Stimulated activated CD8-positive, alpha-beta memory T cell treated with anti-CD3 and anti-CD28 coated beads, Interleukin-2, amount 100 ng/mL, for 48 hours (primary cell): ENCODE measurements around the gene MAPKAP1.

Experiments
- DNase-seq, 2 donors: peaks; one replicate each; pipeline ENCODE4 v3.0.0-alpha.2; 2020; ENCODE audit warnings: low read depth in 2 of 2

MAPKAP1 gene

GRCh38 chr9:125642311-125642710 lies 64.7 kb downstream of the MAPKAP1 start:
- DNase-seq, result no peak

- DNase-seq, result no peak
These were observed 68.0 kb downstream of the MAPKAP1 start for GRCh38 chr9:125639057-125639456.

GRCh38 chr9:125638239-125639045 lies 68.6 kb downstream of the MAPKAP1 start:
- no peak for DNase-seq

GRCh38 chr9:125637241-125637640 lies 69.8 kb downstream of the MAPKAP1 start:
- no peak for DNase-seq

- DNase-seq, result no peak
These were observed 71.1 kb downstream of the MAPKAP1 start for GRCh38 chr9:125635888-125636287.

- no peak for DNase-seq
These were observed 72.8 kb downstream of the MAPKAP1 start for GRCh38 chr9:125634040-125634717.

- no peak for DNase-seq
These were observed 73.8 kb downstream of the MAPKAP1 start for GRCh38 chr9:125633116-125633745.

- DNase-seq, result peak in 1 of 2 donors; percentile 25
These were observed 74.5 kb downstream of the MAPKAP1 start for GRCh38 chr9:125632321-125633115.

- no peak for DNase-seq
These were observed 75.5 kb downstream of the MAPKAP1 start for GRCh38 chr9:125631391-125632085.

- DNase-seq, result no peak
These were observed 76.6 kb downstream of the MAPKAP1 start for GRCh38 chr9:125630436-125630835.

GRCh38 chr9:125629446-125629845 lies 77.6 kb downstream of the MAPKAP1 start:
- no peak for DNase-seq

GRCh38 chr9:125626187-125626586 lies 80.8 kb downstream of the MAPKAP1 start:
- no peak for DNase-seq

- DNase-seq, result no peak
These were observed 85.8 kb downstream of the MAPKAP1 start for GRCh38 chr9:125621170-125621569.

- no peak for DNase-seq
These were observed 86.8 kb downstream of the MAPKAP1 start for GRCh38 chr9:125620216-125620615.

GRCh38 chr9:125617087-125617486 lies 89.9 kb downstream of the MAPKAP1 start:
- DNase-seq, result no peak

- no peak for DNase-seq
These were observed 93.9 kb downstream of the MAPKAP1 start for GRCh38 chr9:125613141-125613540.

GRCh38 chr9:125612616-125613015 lies 94.4 kb downstream of the MAPKAP1 start:
- no peak for DNase-seq

- no peak for DNase-seq
These were observed 95.8 kb downstream of the MAPKAP1 start for GRCh38 chr9:125611121-125611765.

GRCh38 chr9:125609744-125610143 lies 97.3 kb downstream of the MAPKAP1 start:
- no peak for DNase-seq

- no peak for DNase-seq
These were observed 98.4 kb downstream of the MAPKAP1 start for GRCh38 chr9:125608489-125609224.
